Lung (tissue), 12 donors: ENCODE results near the gene CGGBP1. TPM values are rescaled to one million over a fixed set of nuclear protein-coding genes. Genes with fewer than 3 reads are reported as not detected.
A peak's percentile ranks its signal among the peaks of the same experiment; 100 is the strongest.

Experiments
- ATAC-seq: fragments of 200-7000 bp; cut with Tn5 transposase; one replicate; pipeline ENCODE4 v1.9.1; 2020; ENCODE audit warnings: moderate number of reproducible peaks; ENCODE audit not compliant: insufficient read depth, low FRiP score
- DNase-seq, 3 donors: peaks; one replicate each; pipeline ENCODE4 v3.0.0-alpha.2; 2013 to 2017
- H3K27ac ChIP-seq, 2 donors: one replicate each; pipeline ENCODE4 v1.5.1; 2013; ENCODE audit warnings: mild to moderate bottlenecking in 2 of 2, moderate library complexity in 2 of 2, control low read depth in 1 of 2, inconsistent platforms in 1 of 2, low read depth in 1 of 2, low read length in 1 of 2
- H3K27me3 ChIP-seq, 3 donors: one replicate each; pipeline ENCODE4 v1.5.1; 2013; ENCODE audit warnings: low read length in 2 of 3; ENCODE audit not compliant: control insufficient read depth in 3 of 3, insufficient read depth in 3 of 3
- H3K36me3 ChIP-seq, 4 donors: one replicate each; pipeline ENCODE4 v1.5.1; 2013; ENCODE audit warnings: low read length in 4 of 4, mild to moderate bottlenecking in 1 of 4, moderate library complexity in 1 of 4; ENCODE audit not compliant: control insufficient read depth in 4 of 4, insufficient read depth in 4 of 4
- H3K4me1 ChIP-seq, 5 donors: one replicate each; pipeline ENCODE4 v1.5.1; 2013; ENCODE audit warnings: low read length in 5 of 5, mild to moderate bottlenecking in 2 of 5, moderate library complexity in 1 of 5; ENCODE audit not compliant: control insufficient read depth in 5 of 5, insufficient read depth in 5 of 5
- H3K4me3 ChIP-seq: one replicate; pipeline ENCODE4 v1.5.1; 2013; ENCODE audit warnings: mild to moderate bottlenecking, control low read depth, moderate library complexity
- H3K9ac ChIP-seq, 2 donors: one replicate each; pipeline ENCODE4 v1.5.1; 2013; ENCODE audit warnings: low read length in 2 of 2, control low read depth in 1 of 2; ENCODE audit not compliant: insufficient read depth in 1 of 2
- H3K9me3 ChIP-seq, 4 donors: one replicate each; pipeline ENCODE4 v1.5.1; 2013; ENCODE audit warnings: low read length in 3 of 4, mild to moderate bottlenecking in 1 of 4, moderate library complexity in 1 of 4; ENCODE audit not compliant: control insufficient read depth in 4 of 4, insufficient read depth in 3 of 4
- WGBS, 2 donors: extraction: QIAGEN DNeasy Blood & Tissue Kit; methylation state at CpG; one replicate each; pipeline ENCODE4 v1.1.7; 2013; 5-methylcytosine and 5-hydroxymethylcytosine counted together
- polyA plus RNA-seq, 2 donors: library from polyadenylated mRNA; stranded (reverse); fragments of 200-250 nt; gene quantifications; one replicate each; pipeline ENCODE4 v1.2.1, GENCODE V29; 2013
- total RNA-seq, 2 donors: library from RNA; depleted of rRNA in 1 of 2; stranded (reverse); fragments of >200 nt in 1 of 2; gene quantifications; one replicate each; pipeline ENCODE4 v1.2.1, GENCODE V29; 2014 to 2021
- TF ChIP-seq, protein P1 (sequence below): IDR thresholded peaks from 2 replicates; pipeline ENCODE4 v1.5.1; 2012; ENCODE audit warnings: mild to moderate bottlenecking; ENCODE audit errors: control extremely low read depth, extremely low read depth
- donor health status: control.
- donor health status: control.
- donor health status: Bipolar disorder and iron deficiency.
- donor health status: healthy.
- donor health status: DM: yes; HTN: yes; CAD: no.

CGGBP1 gene
- total and polyA plus RNA-seq, 4 donors, result 34.2 to 101 (median 46.1) TPM

DNA sequence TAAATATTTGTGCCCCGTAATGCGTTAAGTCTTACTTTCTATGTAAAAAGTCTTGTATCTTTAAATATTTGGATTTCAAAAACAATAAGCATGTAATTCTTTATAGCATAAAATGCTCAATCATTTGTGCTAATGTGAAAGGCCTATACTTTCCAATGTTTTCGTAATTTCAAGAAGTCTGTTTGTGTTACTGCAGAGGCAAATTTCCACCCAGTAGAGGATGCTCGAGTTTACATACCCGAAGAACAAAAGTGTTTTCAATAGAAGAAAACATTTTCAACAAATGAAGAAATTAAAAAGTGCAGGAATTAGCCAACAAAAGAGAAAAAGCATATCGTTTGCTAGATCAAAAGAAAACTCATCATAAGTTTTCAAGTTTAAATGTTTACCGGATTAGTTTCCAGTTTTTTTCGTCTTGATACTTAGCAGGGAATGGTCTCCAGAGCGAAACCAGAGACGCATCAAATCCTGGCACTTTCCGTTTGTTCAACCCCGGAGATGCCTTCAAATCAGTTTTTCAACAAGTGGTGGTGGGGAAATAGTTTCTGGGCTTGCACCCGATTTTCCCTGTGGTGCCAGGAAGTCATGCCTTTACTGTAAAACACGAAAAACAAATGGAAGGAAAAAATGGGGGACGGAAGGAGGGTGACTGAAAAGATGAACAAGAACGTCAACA, 1.0 kb downstream of the CGGBP1 start:
- peak in 2 of 3 donors; percentile 63 to 70 for DNase-seq

DNA sequence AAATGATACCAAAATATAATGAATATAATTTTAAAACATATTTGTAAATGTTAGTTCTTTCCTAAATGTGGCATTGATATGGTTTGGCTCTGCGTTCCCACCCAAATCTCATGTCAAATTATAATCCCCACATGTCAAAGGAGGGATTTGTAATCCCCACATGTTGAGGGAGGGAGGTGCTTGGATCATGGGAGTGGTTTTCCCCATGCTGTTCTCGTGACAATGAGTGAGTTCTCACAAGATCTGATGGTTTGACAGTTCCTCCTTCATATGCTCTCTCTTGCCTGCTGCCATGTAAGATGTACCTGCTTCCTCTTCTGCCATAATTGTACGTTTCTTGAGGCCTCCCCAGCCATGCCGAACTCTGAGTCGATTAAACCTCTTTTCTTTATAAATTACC, 12.0 kb downstream of the CGGBP1 start:
- H3K4me1 ChIP-seq, result no peaks in the 10 kb centered on the region
- H3K9ac ChIP-seq, result no peak overlapping the region
- DNase-seq (no peak), ATAC-seq (no peak)
- TF ChIP-seq, protein P1, sequence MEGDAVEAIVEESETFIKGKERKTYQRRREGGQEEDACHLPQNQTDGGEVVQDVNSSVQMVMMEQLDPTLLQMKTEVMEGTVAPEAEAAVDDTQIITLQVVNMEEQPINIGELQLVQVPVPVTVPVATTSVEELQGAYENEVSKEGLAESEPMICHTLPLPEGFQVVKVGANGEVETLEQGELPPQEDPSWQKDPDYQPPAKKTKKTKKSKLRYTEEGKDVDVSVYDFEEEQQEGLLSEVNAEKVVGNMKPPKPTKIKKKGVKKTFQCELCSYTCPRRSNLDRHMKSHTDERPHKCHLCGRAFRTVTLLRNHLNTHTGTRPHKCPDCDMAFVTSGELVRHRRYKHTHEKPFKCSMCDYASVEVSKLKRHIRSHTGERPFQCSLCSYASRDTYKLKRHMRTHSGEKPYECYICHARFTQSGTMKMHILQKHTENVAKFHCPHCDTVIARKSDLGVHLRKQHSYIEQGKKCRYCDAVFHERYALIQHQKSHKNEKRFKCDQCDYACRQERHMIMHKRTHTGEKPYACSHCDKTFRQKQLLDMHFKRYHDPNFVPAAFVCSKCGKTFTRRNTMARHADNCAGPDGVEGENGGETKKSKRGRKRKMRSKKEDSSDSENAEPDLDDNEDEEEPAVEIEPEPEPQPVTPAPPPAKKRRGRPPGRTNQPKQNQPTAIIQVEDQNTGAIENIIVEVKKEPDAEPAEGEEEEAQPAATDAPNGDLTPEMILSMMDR, result no peak
- H3K27me3 ChIP-seq, result no peaks in the 10 kb centered on the region
- WGBS, 2 donors, result 84 to 86% methylated on average over 5 of the region's 5 CpGs
- H3K9me3 ChIP-seq, result peaks cover 0 to 2% (median 0%) of the 10 kb centered on the region in 4 donors
- H3K36me3 ChIP-seq, result no peaks in the 10 kb centered on the region
- H3K27ac ChIP-seq, result no peak overlapping the region
- H3K4me3 ChIP-seq, result no peak overlapping the region

More for the DNA sequence above, 1.0 kb downstream of the CGGBP1 start:
- no peak for ATAC-seq
- H3K4me3 ChIP-seq, result peak overlapping the region; percentile 92
- H3K9me3 ChIP-seq, result no peaks in the 10 kb centered on the region
- TF ChIP-seq, protein P1, result no peak
- peak overlapping the region; percentile 100 for H3K27ac ChIP-seq
- no peaks in the 10 kb centered on the region for H3K27me3 ChIP-seq
- peaks cover 0 to 26% (median 5%) of the 10 kb centered on the region in 5 donors for H3K4me1 ChIP-seq
- H3K36me3 ChIP-seq, result peaks cover 5 to 24% (median 8%) of the 10 kb centered on the region in 4 donors
- peak overlapping the region; percentile 65 to 84 for H3K9ac ChIP-seq
- WGBS, 2 donors, result 10 to 11% methylated on average over 16 of the region's 16 CpGs

DNA sequence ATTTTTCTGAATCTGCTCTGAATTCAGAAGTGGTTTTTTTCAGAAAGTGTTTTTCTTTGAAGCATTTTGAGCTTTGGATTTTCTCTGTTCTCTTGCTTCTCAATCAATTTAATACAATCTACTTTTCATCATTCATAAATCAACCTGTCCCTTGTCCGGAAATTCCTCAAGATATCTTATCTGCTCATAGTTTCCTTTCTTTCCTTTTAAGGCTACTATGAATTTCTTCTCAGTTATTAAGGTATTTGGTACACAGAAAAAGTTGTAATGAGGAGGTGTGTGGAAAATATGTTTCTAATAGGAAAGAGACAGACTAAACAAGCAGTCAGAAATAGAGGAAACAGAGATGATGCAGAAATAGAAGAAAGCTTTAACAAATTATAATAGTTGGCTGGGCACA, 14.4 kb downstream of the CGGBP1 start:
- DNase-seq (no peak), ATAC-seq (no peak)
- Histone ChIP-seq H3K9me3 (peaks cover 0 to 2% (median 0%) of the 10 kb centered on the region in 4 donors), H3K36me3 (no peaks in the 10 kb centered on the region), H3K4me3 (no peak overlapping the region), H3K9ac (no peak overlapping the region), H3K27ac (no peak overlapping the region), H3K4me1 (no peaks in the 10 kb centered on the region), H3K27me3 (no peaks in the 10 kb centered on the region)
- 16 to 26% methylated on average over 1 of the region's 1 CpG for WGBS, 2 donors
- TF ChIP-seq, protein P1, result no peak

DNA sequence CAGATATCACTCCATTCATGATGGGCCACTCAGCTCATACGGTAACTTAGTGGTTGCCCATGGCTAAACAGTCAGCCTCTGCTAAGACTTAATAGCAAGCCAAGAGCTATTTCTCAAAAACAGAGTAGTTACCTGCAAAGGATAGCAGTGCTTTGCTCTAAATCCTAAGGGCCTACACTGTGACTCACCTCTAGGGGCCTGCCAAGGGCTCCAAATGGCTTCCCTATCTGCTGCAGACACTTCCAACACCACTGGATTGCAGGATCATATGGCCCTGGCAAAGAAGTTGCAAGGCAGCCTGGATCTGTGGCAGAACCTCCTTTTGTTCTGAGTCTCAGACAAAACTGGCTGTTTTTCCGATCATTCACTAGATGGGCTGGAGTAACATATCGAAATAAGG, 17.8 kb downstream of the CGGBP1 start:
- no peaks in the 10 kb centered on the region for H3K36me3 ChIP-seq
- H3K9ac ChIP-seq, result no peak overlapping the region
- TF ChIP-seq, protein P1, result no peak
- H3K27ac ChIP-seq, result no peak overlapping the region
- ATAC-seq, result no peak
- no peaks in the 10 kb centered on the region for H3K27me3 ChIP-seq
- no peak for DNase-seq
- 96 to 98% methylated on average over 3 of the region's 3 CpGs for WGBS, 2 donors
- H3K4me1 ChIP-seq, result no peaks in the 10 kb centered on the region
- no peak overlapping the region for H3K4me3 ChIP-seq
- peaks cover 0 to 2% (median 0%) of the 10 kb centered on the region in 4 donors for H3K9me3 ChIP-seq
